ENCODE measurements around the gene COMMD10.
"Not testable (repeated sequence)": the region's sequence is repeated elsewhere in the genome, so short reads cannot be mapped to it uniquely, and the experiment has no call there.

The COMMD10 gene

DNA sequence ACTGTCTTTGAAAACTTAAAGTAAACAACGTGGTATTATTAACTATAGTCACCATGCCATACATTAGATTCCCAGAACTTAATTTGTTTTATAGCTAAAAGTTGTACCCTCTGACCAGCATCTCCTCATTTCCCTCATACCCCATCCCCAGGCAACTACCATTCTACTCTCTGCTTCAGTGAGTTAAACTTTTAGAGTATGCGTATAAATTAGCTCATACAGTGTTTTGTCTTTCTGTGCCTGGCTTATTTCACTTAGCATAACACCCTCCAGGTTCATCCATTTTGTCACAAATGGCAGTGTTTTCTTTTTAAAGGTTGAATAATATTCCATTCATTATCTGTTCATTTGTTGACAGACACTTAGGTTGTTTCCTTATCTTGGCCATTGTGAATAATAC, 14.2 kb downstream of the COMMD10 start:
- DNase-seq (ENCODE audit: low spot score), result no peak

DNA sequence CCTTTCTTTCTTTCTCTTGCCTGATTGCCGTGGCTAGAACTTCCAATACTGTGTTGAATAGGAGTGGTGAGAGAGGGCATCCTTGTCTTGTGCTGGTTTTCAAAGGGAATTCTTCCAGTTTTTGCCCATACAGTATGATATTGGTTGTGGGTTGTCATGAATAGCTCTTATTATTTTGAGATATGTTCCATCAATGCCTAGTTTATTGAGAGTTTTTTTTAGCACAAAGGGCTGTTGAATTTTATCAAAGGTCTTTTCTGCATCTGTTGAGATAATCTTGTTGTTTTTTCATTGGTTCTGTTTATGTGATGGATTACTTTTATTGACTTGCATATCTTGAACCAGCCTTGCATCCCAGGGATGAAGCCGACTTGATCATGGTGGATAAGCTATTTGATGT, 20.1 kb downstream of the COMMD10 start:
- not testable (repeated sequence) for DNase-seq (ENCODE audit: low spot score)

DNA sequence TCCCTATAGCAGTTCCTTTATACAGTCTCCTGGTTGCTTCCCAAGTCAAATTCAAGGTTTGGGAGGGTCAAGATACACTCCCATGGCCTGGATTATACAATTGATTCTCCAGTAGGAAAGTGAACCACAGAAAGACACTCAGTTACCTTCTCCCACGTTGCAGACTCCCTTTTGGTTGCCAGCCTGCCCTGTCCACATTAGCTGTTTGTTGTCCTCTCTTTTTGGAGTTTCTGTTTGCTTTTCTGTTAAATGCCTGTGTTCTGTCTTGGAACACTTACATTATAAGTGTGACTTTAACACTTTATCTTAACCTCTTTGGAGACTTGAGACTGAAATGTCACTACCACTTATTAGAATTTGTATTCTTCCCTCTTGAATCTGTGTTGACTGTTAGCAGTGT, 30.3 kb downstream of the COMMD10 start:
- DNase-seq (ENCODE audit: low spot score), result no peak

DNA sequence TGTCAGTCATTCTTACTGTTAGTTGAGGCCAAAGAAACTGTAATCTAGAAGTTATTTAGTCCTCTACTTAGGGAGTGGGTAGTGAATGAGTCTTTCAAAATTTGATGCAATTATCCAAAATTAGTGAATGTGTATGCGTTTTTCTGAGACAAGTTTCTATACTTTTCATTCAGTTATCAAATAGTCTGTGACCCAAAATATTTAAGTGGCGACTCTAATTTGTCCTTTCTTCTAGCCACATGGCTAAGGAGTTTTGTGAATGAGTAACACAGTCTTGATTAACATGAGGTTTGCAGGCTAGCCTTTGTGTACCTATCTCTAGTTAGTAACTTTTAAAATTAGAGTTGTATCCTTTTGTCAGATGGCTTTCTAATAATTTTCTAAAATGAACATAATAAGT, 45.6 kb downstream of the COMMD10 start:
- DNase-seq (ENCODE audit: low spot score), result no peak

DNA sequence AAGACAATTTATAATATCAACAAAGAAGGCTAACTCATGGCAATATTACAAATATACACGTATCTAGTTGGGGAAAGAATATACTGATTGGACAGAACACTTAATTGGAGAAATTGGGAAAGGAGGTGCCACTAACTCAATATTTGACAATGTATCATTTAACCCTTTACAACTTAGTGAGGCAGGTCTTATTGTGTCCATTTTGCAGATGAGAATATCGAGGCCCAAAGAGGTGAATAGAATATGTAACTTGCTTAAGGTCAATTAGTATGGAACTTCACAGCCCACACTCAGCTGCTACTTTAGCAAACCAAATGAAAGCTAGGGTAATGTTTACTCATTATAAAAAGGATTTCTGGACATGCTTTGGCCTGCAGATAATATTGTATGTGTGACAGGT, 46.2 kb downstream of the COMMD10 start:
- DNase-seq (ENCODE audit: low spot score), result no peak

DNA sequence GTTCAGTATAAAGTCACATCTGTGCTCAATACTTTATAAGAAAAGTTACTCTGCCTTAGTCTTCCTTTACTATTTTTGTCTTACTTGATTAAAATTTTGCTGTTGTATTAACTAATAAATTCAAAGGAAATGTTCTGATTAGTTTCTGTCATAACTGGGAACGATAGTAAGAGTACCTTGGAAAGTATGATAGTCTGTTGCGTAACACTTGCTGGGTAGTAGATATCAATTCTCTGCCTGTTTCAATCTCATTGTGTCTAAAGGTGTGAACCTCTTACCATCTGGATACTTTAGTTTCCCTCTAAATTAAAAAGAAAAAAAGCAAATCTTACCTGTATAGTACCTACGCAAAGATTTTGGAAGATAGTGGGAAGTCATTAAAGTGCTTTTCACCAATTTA, 48.5 kb downstream of the COMMD10 start:
- DNase-seq (ENCODE audit: low spot score), result no peak

DNA sequence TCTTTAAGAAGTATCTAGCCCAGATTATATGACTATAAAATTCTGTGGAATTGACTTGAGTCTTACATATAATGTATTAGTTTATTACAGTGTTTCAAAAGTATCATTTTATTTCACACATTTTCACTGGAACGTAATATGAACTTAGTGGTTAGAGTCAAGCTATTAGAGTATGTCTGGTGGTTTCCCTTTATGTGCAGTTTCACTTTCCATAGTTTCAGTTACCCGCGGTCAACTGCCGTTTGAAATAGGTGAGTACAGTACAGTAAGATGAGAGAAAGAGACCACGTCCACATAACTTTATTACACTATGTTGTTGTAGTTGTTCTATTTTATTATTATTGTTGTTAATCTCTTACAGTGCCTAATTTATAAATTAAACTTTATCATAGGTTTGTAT, 50.5 kb downstream of the COMMD10 start:
- no peak for DNase-seq (ENCODE audit: low spot score)

DNA sequence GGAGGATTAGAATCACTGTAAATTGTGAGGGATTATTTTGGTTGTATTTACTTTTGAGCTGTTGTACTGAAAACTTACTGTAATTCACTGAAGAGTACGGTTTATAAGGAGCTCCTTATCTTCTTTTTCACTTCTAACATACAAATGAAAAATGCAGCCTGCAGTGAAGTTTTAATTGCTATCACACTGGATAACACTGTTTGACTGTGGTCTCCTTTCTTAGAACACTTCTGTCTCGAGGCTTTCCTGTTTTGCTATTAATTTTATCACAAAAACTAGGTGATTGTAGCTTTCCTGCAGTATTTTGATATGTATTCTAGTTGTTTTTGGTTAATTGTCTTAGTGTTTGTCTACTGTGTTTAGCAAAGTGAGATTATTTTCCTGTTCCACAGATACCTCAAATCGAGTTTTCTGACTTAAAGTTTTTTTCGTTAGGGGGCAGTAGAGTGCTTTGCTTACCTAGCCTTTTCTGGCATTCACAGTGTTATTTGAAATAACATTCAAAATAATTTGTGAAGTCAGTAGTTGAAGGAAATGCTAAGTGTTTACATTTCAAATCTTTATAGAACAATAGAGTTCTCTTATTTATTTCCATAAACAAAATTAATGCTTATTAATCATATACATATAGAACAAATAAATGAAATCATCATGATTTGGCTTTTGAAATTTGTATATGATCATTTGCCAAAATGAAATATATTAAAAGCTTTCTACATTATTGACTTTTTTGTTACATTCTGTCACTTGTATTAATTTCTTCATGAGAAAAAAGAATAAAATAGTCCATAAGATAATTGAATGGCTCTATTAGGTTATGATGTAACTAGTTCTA, 52.9 kb downstream of the COMMD10 start:
- peak; percentile 76 for DNase-seq (ENCODE audit: low spot score)

DNA sequence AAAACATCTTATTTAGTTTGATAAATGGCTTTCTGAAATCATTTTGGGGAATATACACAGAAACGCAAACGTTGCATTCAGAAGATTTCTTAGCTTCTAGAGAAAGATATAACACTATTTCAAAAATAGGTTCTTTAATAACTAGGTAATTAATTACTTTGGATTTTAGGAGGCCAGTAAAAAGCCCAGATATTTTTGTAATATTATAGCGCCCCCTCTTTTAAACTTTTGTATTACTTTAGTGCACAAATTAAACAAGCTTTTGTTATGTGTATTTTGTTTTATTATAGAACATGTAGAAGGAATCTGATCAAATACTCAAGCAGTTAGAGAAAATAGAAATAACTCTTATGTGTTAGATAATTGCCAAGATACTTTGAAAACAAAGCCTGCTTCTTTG, 57.7 kb downstream of the COMMD10 start:
- DNase-seq (ENCODE audit: low spot score), result no peak

DNA sequence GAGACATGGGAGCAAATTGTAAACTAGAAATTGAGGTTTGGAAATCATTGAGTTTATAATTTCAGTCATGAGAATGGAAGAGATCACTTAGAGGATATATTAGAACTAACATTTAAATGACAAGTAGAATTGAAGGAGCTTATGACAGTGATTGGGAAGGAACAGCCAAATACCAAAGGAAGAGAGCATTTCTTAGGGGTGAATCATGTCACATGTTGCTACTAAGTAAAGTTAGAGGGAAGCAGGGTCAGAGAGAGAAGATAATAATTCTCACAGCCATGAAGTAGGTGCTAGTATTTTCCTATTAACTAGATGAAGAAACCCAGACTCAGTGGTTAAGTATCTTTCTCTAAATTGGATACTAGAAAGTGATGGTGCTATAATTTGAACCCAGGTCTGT, 59.3 kb downstream of the COMMD10 start:
- DNase-seq (ENCODE audit: low spot score), result no peak

DNA sequence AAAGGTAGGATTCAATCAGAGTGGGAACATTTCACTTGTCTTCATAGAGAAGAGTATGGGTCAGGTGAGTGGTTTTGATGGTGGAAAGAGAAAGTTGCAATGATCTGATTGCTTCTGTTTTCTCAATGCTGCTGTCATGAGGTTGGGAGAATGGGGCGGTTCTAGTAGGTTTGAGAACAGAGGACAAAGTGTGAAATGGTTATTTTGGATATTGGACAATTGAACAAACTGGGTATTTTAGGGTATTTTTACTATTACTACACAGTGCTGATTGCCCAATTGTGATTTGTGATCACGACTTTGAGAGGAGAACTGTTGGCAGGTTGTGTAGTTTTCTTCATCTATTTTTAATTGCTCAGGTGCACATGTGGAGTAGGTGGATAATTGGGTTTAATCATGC, 60.2 kb downstream of the COMMD10 start:
- DNase-seq (ENCODE audit: low spot score), result no peak

DNA sequence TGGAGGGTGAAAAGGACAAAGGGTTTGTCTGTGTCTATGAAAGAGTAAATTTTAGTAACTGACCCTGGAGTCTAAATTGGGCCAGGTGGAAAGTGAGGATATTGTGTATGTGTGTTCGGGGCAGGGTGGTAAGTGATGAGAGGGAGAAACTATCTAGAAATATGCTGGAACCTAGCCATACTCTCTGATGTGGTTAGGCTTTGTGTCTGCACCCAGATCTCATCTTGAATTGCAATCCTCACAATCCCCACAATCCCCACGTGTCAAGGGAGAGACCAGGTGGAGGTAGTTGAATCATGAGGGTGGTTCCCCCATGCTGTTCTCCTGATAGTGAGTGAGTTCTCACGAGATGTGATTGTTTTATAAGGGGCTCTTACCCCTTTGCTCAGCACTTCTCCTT, 60.6 kb downstream of the COMMD10 start:
- no peak for DNase-seq (ENCODE audit: low spot score)

DNA sequence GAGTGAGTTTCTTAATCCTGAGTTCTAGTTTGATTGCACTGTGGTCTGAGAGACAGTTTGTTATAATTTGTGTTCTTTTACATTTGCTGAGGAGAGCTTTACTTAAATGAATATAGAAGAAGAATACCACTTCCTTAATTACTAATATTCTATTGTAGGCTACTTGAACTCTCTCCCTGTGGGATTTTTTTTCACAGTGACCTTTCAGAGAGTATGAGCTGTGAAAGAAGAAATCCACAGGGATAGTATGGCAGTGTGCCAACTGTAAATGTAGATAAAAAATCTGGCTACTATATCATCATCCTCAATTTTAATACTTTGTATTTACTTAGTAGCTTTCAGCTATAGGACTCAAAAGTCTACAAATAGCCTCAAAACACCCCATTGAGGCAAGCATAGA, 67.3 kb downstream of the COMMD10 start:
- DNase-seq (ENCODE audit: low spot score), result no peak

DNA sequence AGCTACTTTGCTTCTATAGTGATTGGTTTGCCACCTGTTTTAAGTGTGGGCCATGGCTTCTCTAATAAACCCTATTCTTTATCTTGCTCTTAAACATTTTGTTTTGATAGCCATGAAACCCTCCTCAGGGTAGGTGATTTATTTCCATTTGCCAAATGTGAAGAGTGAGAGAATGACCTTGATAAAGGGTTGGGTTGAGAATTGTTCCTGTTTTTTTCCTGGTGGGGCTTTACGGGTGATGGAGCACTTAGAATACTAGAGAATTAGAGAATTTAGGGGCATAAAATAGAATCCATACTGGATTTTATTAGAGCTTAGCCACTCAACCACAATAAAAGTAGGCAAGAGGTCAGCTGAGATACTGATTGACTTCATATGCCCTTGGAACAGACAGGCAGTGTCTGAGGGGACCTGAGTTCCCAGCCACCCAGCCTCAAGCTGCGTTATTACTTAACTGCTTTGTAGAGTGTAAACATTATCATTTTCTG, 68.9 kb downstream of the COMMD10 start:
- DNase-seq (ENCODE audit: low spot score), result no peak

DNA sequence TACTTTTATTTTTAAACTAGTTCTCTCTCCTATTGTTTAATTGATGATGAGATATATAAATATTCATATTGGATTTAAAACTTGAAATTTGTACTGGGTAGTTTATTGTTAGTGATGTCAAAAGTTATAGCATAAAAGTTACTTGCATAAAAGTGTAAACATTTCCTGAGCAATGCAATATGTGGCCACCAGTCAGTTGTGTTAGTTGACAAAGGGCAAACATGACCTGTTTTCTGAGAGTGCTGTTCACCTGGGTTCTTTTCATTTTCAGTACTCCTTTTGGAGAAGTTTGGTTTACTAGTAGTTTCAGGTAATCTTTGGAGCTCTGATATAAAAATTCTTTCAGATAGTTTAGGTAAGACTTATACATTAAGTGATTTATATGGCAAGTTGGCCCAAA, 69.4 kb downstream of the COMMD10 start:
- no peak for DNase-seq (ENCODE audit: low spot score)

DNA sequence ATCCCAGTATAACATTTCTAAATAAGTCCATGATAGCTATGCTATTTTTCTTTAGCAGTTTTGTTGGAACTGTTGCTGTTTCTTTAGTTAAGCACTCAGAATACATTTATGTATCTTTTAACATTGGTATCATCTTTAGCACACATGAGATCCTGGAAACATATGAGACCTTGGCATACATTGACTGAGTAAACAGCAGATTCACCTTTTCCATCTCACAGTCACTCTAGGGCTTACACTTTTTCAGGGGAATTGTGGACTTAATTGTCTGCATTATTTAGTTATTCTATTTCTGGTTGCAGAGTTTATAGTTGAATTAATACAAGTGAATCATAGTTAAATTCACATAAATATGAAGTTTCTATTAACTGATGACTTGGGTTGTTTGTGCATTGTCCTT, 70.1 kb downstream of the COMMD10 start:
- no peak for DNase-seq (ENCODE audit: low spot score)

DNA sequence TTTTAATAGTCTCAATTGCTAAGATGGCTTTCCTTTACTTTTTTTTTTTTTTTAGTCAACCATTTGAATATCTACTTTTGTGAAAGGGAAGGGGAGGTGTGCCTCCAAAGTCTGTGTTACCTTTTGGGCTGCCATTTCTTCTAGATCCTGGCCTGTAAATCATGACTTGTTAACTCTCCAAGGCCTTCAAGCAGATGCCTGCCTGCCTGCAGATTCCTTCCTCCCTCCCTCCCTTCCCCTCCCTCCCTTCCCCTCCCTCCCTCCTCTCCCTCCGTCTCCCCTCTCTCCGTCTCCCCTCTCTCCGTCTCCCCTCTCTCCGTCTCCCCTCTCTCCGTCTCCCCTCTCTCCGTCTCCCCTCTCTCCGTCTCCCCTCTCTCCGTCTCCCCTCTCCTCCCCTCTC, 73.1 kb downstream of the COMMD10 start:
- no peak for DNase-seq (ENCODE audit: low spot score)

DNA sequence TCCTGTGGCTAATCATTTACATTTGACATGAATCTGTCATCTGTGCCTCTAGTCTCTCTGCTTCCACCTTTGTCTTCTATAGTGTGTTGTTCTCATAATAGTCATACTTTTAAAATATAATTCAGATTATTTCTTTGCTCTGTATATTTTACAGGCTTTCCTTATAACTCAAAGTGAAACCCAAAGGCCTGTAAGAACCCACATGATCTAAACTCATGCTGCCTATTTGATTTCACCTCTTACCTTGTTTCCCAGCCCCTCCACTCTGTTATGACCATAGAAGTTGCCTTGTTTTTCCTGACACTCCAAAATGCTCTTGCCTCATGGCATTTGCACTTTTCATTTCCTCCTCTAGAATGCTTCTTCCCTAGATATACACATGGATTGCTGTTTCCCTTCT, 74.2 kb downstream of the COMMD10 start:
- DNase-seq (ENCODE audit: low spot score), result no peak

DNA sequence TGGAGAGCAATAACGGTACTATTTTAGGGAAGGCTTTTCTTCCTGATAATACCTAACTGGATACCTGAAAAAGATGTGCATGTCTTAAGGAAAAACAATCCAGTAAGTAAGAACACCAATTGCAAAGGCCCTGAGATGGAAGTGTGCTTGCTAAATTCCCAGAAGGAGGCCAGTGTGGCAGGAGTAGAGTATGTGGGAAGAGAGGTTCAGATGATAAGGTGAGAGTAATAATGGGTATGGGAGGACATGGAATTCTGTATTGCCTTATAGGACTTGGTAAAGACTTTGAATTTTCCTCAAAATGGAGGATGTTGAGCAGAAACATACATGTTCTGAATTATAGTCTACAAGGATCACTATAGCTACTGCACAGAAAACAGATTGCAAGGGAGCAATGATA, 89.3 kb downstream of the COMMD10 start:
- DNase-seq (ENCODE audit: low spot score), result no peak

DNA sequence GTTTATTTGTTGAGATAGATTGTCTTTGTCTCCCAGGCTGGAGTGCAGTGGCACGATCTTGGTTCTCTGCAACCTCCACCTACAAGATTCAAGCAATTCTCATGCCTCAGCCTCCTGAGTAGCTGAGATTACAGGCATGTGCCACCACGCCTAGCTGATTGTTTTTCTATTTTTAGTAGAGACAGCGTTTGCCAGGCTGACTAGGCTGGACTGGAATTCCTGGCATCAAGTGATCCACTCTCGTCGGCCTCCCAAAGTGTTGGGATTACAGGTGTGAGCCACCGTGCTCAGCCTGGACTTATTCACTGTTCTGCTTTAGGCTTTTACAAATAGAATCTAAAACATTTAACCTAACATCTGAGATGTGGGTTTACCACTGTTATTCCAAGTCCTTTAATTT, 91.3 kb downstream of the COMMD10 start:
- no peak for DNase-seq (ENCODE audit: low spot score)

DNA sequence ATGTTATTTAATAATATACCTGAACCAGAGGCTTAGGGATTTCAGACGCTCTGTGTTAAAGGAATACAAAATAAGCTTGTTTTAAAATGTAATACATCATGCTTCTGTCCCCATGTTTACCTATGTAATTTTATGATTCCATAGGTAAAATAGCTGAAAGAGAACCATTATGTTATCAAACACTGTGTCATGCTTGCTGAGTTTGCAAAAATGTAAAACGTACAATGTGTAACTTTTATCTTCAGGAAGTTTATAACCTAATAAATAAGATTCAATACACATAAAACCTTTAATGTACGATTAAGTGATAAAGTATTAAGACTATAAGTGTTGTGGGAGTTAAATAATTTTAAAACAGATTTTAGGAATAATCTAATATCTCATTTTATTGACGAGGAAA, 94.1 kb downstream of the COMMD10 start:
- DNase-seq (ENCODE audit: low spot score), result no peak

DNA sequence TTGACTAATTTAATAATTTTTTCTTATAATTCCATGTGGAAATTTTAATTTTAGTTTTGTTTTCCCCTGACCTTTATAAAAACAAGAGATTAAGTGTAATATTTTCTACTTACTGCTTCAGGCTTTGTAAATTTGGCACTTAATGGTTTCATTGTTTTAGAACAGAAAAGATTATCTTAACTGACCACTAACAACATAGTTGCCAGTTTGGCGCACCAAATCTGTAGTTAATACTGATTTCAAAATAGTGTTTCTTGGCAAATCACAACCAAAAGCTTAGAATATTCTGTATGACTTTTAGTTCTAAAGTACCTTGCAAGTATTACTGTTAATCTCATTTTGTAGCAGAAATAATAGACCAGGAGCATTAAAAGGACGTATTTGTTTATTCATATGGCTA, 124.3 kb downstream of the COMMD10 start:
- DNase-seq (ENCODE audit: low spot score), result no peak

DNA sequence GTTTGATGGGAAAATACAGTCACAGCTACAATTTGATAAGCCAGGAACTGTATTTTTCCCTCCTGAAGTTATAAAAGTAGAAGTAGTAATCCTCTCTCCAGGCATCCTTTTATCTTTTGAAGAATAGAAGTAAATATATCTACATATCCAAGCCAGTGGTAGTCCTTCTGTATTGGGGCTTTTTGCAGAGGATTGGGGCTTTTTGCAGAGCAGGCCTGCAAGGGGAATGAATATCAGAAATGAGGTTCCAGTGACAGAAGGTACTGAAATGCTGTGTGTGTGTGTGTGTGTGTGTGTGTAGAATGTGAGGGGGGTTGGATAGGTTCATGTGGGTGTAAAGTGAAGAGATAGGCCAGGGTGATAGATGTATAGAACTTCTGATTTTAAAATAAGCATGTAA, 127.4 kb downstream of the COMMD10 start:
- DNase-seq (ENCODE audit: low spot score), result no peak

DNA sequence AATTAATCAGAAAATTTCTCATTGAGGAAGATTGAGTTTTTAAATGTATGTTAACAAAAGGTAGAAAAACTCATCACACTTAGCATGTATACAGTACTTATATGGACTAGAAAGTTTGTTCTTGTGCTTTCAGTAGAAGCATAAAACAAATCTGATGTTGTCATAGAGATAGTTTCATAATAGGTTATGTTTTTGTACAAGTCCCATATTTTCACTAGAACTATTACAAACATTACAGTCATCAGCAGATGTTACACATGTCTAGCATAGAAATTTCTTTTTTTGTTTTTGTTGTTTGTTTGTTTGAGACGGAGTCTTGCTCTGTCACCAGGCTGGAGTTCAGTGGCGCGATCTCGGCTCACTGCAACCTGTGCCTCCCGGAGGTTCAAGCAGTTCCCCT, 131.4 kb downstream of the COMMD10 start:
- no peak for DNase-seq (ENCODE audit: low spot score)
